Eye (tissue), 1 donor: ENCODE results near the gene ZNF304.

Source experiments
- DNase-seq: peaks from one replicate; pipeline ENCODE4 v3.0.0-alpha.2; 2015

Gene ZNF304

DNA sequence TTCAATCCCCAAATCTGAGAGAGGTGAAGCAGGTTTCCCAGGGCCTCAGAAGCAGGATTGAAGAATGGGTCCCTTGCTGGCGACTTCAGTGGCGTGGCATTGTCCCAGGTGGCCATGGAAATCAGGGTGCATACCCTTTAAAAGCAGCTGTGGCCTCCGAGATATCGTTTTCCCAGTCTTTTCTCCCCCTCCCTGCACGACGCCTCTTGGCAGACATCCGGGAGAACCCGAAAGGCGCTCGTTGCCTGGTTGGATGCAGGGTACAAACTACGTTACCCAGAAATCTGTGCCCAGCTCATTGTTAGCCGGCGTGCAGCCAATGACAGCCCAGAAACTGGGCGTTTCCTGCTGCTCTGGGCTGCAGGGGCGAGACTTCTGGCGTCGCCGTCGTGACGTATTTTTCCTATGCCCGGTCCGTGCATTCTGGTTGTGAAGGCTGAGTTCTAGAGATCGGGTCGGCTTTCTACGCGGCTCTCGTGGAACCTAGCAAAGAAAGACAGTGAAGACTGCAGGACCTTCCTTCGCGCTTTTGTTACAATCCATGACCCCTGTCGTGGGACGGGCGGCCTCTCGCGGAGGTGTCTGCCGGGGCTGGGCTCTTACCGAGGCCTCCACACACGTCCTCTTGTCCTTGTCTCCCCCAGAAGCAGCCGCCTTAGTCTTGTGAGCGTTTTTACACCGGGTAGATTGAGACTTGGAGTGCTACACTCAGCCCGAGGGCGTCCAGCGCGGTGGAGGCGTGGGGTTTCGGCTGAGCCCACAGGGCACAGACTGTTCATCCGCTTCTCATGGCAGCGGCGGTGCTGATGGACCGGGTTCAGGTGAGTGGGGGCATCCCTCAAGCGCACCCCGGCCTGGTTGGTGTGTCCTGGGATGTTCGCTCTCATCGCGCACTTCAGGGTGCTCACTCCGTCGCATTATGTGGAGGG, at the start of gene ZNF304:
Gene ZNF304, plus strand, starts transcription at position 395 of the 929 bp plus-strand sequence. Its CDS starts 394 bp downstream, at position 789.
- peak; percentile 97 for DNase-seq

DNA sequence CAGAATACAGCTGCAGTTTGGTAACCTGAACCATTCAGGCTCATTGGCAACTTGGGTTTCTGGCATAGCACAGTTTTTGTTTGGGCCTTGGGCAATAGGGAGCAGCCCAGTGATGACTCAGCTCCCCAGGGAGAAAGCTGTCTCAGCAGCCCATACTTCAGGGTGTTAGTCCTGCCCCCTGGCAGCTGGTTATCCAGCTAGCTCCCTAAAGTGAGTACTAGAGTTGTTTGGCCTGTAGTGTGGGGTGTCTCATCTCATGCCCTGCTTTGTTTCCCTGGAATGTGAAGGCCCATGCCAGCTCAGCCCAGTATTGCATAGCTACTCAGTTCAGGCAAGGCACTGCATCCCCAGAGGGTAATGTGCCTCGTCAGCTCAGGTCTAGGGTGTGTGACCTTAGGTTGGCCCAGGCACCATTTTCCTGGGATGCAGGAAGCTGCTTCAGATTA, 49.0 kb upstream of the ZNF304 start:
- no peak for DNase-seq

DNA sequence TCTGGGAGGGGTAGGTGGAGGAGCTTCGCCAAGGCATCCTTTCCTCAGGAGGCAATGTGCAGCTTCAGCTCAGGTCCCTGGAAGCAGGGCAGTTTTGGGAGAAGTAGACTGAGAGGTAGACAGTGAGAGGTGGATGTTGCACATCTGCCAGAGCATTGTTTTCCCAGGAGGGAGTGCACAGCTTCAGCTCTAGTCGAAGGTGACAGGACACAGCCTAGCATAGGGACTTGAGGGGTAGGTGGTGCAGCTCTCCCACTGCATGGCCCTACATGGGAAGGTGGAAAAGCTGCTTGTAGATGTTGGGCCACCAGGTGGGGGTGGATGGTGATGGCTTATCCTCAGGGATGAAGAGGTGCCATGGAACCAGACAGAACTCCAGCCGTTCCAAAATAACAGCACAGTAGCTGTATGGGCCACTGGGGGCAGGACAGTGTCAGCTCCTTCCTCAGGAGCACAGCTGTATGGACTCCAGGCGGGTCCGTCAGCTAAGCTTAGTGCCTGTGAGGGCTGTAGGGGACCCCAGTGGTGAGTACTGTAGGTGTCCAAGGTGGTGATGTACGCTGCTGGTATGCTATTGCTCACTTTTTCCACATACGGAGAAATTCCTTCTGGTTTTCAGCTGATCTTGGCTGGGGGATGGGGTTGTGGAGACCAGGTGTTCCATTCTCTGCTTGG, 48.2 kb upstream of the ZNF304 start:
- DNase-seq = no peak

DNA sequence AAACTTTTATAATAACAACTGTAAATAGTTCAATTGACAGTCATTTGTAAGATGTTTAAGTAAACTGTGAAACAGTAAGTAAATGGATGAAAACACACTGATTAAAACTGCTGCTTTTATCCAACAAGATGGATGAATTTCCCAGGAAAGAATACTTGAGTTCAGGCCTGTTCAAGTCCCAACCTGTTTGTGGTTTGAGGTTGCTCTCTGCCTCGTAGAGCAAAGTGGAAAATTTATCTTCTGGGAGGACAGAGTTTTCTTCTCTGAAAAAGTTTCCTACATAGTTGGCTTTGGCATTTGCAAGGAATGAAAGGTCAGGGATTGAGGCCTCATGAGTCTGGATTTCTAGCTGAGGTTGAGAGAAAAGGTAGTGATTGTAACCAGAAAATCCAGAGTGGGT, 46.0 kb upstream of the ZNF304 start:
- DNase-seq = no peak

DNA sequence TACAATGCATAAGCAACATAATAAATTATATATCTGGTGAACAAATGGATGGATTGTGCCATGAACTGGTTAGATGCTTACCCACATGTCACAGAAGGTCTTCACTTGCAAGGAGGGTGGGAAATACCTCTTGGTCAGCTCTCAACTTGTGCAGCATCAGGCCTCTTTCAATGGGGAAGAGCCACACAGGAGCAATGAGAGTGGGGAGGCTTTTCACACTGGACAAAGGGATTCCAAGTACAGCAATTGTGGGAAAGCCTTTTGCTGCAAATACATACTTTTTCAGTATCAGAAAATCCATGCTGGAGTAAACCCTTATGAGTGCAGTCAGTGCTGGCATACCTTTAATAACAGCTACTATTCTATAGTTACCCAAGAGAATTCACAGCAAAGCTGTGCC, 42.6 kb upstream of the ZNF304 start:
- no peak for DNase-seq

DNA sequence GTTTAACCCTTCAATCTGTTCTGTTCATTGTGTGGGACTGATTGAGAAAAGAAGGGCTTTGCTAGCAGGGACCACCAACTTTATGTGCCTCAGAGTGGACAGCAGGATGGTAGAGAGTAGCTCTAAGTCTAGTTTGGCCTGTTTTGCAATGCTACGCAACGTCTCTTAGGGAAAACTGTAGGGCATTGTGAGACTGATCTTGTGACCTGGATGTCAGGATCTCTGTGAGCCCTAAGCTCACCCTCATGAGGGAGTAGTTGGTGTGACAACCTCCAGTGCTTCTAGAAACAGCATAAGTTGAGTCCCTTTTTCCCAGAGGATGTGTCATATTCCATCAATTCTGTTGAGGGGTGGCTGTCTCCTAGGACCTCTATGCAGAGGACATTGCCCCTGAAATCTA, 40.3 kb upstream of the ZNF304 start:
- no peak for DNase-seq

DNA sequence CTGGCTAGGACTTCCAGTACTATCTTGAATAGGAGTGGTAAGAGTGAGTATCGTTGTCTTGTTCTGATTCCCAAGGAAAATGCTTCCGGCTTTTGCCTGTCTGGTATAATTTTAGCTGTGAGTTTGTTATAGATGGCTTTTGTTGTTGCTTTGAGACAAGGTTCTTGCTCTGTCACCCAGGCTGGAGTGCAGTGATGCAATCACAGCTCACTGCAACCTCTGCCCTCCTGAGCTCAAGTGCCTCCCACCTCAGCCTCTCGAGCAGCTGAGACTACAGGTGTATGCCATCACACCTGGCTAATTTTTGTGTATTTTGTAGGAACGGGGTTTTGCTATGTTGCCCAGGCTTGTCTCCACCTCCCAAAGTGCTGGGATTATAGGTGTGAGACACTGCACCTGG, 36.9 kb upstream of the ZNF304 start:
- no peak for DNase-seq

DNA sequence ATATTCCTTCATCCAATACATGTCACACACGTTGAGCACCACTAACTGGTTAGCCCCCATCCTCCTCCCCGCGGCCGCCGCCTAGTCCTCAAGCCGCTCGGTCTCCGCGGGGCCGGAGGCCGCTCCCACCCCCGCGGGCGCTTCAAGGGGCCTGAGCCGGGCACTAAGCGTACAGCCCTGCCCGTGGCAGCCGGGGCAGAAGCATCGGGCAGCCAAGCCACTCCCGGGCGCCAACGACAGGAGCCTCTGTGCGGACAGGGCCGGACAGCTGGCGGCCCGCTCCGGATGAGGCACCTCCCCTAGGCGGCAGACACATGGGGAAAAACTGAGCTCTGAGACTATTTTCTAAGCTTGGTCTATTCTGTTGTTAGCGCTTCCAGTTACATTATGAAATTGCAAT, 33.6 kb upstream of the ZNF304 start:
- no peak for DNase-seq

DNA sequence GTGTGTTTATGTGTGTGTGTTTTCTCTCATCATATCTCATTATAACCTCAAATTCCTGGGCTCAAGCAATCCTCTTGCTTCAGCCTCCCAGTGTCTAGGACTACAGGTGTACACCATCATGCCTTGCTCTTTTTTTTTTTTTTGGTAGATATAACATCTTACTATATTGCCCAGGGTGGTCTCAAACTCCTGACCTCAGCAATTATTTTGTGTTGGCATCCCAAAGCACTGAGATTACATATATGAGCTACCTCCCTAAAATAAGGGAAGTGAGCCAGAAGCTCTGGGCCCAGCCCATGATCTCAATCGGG, 31.2 kb upstream of the ZNF304 start:
- DNase-seq = no peak

DNA sequence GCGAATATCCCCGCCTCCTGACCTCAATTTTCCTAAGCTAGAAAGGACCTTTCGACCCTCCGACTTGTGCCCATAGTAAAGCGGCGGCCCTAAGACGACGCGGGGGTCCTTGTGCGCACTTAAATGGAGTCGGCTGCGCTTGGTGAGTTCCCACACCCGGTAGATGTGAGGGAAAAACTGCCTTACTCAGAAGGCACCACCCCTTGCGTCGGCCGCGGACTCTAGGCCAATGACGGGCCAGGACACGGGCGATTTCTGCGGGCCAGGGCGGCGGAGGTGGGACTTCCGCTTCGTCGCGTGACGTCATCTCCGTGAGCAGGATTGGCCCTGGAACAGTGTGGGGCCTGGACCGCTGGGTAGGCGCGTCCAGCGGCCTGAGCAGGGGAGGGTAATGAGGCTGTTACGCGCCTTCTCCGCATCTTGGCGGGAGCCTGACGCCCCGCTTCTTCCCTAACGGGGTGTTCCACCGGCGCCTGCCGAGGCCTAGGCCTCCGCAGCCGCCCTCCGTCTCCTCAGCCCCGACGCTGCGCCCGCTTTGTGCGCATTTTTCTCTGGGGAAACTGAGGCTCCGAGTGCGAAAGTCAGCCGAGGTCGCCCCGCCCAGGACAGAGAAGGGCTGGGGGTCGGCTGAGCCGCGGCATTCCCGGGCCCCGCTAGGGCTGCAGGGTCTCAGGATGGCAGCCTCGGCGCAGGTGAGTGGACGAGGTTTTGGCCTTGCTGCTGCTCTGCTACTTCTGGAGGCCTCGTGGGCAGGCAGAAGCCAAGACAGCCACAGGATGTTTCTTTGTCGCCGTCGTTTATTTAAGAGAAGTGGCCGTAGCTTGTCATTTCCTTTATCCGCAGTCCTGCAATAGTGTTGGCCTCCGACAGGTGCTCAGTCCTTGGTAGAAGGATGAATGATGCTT, 30.6 kb upstream of the ZNF304 start, which contains the start of gene ZNF543:
Gene ZNF543, plus strand, starts transcription at position 293 of the 905 bp plus-strand sequence. Its CDS starts 382 bp downstream, at position 675.
- peak; percentile 99 for DNase-seq

DNA sequence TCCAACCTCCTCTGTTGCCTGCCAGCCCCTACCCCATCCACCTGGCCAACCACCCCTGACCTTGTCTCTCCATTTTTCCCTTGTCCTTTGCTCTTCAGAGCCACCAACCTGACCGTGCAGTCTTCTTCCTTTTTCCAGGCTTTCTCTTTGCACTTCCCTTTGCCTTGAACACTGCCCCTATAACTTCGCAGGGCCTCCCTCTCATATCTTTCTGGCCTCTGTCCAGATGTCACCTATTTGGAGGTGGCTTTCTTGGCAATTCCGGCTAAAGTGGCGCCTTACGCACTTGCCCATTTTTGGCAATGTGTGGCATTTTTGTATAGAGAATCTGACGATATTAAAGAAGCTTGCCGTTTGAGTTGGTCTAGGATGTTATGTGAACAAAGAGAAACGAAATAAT, 30.0 kb upstream of the ZNF304 start:
- DNase-seq = no peak

DNA sequence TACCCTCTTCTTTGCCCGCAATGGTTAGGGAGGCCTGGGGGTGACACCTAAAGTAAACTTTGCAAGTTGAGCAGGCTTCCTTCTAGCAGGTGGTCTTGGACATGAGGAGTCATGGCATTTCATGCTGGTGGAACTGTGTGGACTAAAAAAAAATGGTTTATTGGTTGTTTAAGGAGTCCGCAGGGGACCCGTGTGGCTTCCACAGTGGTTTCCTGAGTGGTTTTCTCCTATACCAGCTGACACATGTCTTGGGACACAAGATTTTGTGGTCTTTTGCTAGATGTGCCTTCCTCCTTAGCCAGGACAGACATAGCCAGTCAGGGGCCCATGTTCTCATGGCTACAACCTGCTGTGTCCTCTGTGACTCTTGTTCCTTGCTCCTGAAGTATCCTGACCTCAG, 29.3 kb upstream of the ZNF304 start:
- DNase-seq = no peak

DNA sequence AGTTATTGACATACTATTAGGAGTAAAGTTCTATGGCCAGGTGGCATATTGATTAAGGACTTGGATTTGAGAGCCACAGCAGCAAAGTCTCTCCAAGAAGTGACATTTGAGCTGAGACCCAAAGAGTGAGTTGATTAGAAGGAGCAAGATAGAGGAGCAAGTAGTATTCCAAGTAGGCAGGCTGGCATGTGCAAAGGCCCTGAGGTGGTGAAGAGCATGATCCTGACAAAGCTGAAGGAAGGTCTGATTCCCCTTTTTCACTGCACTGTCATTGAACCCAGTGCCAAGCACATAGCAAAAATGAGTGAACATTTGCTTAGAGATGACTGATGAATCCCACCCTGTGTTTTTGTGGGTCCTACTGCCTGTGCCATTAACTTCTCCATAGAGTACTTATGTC, 26.1 kb upstream of the ZNF304 start:
- no peak for DNase-seq

DNA sequence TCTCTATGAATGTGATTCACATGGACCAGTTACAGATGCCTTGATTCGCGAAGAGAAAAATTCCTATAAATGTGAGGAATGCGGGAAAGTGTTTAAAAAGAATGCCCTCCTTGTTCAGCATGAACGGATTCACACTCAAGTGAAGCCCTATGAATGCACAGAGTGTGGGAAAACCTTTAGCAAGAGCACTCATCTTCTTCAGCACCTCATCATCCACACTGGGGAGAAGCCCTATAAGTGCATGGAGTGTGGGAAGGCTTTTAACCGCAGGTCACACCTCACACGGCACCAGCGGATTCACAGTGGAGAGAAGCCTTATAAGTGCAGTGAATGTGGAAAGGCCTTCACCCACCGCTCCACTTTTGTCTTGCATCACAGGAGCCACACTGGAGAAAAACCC, 23.1 kb upstream of the ZNF304 start:
- DNase-seq = no peak

DNA sequence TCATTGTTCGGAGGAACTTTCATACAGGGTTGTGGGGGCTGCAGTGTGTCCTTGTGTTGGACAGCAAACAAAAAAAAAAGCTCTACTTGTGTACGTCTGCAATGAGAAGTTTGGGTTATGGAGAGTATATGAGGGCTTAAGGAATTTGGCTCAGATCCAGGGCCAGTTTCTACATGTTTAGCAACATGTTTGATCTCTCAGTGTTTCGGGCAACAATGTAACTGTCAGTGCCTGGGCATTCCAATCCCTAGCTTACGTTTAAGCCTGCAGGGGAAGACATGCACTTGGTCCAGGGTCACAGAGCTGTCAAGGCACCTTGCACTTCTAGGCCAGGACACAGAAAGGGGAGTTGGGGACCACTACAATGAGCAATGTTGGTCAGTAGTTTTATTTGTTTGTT, 16.9 kb upstream of the ZNF304 start:
- DNase-seq = peak; percentile 45

DNA sequence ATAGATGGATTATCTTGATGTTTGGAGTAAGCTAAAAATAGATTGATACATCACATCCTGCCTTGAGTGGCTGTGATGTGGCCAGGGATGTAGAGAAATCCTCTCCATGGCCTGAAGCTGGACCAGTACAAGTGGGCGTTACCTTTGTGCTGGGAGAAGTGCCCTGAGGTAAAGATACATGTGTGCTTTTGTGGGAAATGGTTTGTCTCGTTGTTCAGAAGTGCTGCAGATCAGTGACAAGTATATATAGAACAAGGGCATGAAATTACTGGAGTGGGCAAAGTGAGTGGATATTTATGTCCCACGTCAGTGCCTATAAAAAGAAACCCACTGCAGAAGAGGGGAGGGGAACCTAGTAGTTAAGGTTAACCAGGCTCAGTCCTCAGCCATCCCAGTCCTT, 12.2 kb upstream of the ZNF304 start:
- DNase-seq = no peak

DNA sequence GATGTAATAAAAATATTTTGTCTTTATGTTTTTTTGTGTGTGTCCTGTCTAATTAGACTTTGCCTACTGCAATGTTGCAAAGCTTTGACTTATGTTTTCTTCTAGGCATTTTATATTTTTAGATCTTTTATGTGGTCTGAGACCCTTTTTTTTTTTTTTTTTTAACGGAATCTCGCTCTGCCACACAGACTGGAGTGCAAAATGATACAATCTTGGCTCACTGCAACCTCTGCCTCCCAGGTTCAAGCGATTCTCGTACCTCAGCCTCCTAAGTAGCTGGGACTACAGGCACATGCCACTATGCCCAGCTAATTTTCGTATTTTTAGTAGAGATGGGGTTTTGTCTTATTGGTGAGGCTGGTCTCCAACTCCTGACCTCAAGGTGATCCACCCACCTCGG, 8.5 kb upstream of the ZNF304 start:
- DNase-seq = no peak

DNA sequence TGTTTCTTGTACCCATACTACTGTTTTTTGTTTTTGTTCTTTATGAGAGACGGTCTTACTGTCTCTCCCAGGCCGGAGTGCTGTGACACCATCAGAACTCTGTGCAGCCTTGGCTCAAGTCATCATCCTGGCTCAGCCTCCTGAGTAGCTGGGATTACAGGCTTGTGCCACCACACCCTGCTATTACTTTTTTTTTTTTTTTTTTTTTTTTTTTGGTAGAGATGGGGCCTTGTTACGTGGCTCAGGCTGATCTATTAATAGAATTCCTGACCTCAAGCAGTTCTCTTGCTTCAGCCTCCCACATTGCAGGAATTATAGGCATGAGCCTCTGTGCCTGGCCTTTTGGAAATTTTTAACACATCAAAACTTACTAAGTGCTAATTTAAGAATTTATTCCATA, 2.9 kb upstream of the ZNF304 start:
- DNase-seq = no peak

DNA sequence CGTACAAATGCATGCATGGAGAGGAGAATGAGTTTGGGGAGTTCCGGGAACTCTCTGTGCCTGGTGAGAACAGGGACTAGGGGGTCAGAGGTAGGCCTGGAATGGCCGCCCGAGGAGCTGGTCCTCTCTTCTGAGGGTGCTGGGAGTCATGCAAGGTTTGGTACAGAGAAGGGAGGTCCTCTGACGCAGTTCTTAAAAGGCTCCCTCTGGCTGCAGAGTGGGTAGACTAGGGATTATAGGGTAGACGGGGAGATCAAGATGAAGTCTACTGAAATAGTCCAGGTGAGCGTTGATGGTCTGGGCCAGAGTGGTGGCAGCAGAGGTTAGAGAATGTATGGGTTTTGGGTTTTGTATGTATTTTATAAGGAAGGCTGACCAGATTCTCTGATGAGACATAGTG, 796 bp downstream of the ZNF304 start:
- DNase-seq = no peak

DNA sequence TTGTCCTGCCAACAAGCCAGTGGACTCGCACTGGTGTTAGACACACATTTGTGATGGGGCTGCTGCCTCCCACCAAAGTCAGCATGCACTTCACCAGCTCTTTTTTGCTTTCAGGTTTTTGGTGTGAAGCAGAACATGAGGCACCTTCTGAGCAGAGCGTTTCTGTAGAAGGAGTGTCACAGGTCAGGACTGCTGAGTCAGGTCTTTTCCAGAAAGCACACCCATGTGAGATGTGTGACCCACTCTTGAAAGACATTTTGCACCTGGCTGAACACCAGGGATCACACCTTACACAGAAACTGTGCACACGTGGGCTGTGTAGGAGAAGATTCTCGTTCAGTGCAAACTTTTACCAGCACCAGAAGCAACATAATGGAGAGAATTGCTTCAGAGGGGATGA, 4.8 kb downstream of the ZNF304 start:
- no peak for DNase-seq

DNA sequence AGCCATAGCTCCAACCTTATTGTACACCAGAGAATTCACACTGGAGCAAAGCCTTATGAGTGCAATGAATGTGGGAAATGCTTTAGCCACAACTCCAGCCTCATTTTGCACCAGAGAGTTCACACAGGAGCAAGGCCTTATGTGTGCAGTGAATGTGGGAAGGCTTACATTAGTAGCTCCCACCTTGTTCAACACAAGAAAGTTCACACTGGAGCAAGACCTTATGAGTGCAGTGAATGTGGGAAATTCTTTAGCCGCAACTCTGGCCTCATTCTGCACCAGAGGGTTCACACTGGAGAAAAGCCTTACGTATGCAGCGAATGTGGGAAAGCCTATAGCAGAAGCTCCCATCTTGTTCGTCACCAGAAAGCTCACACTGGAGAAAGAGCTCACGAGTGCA, 6.3 kb downstream of the ZNF304 start:
- DNase-seq = no peak

DNA sequence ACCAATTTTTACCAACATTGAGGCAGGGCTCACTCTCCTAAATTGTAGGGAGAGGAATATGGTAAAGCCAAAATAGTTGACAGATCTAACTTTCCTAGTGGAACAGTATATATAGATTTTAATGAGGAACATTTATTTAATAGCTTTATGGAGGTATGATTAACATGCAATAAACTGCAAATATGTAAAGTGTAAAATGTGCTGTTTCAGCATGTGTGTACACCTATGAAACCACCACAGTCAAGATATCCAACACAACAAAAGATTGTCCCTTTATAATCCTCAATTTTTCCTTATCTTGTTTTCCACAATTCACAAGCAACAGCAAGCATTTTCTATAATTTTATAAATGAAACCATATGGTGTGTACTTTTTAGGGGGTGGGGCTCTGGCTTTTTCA, 8.2 kb downstream of the ZNF304 start:
- no peak for DNase-seq

DNA sequence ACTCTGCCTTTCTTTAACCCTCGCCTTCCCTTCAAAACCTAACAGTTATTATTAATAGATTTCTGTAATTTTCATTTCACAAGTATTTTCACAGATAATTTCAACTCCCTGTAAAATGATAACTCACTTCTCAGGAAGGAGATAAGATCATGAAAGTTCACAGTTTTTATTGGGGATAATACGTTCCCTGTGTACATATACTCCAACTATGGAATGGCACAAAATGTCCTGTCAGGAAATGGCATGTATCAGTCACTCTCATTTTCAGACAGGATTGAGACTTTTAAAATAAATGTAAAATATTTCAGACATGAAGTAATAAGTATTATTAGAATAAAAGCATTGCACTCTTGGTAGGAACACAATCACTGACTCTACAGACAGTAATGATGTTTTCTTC, 11.3 kb downstream of the ZNF304 start:
- peak; percentile 2 for DNase-seq
